CD14-positive monocyte (primary cell): Measurements from ENCODE around the gene NEIL1. TPM values are rescaled to one million over a fixed set of nuclear protein-coding genes. Genes with fewer than 3 reads are reported as not detected.
A peak's percentile ranks its signal among the peaks of the same experiment; 100 is the strongest.
"Not testable (repeated sequence)": the region's sequence is repeated elsewhere in the genome, so short reads cannot be mapped to it uniquely, and the experiment has no call there.

Source experiments
- DNase-seq, 3 donors: peaks; one replicate each; pipeline ENCODE4 v3.0.0-alpha.2; 2011 to 2022
- H2AFZ ChIP-seq: 2 replicates; pipeline ENCODE4 v1.6.0; 2012; ENCODE audit warnings: mild to moderate bottlenecking, low read depth, low read length, inconsistent platforms; ENCODE audit not compliant: insufficient read depth, poor library complexity, severe bottlenecking
- H3K27ac ChIP-seq, 2 donors: 1 replicate in 1 of 2; 2 replicates in 1 of 2; pipeline ENCODE4 v1.5.1; 2012 to 2013; ENCODE audit warnings: low read length in 2 of 2, control low read depth in 1 of 2, inconsistent platforms in 1 of 2, low read depth in 1 of 2, mild to moderate bottlenecking in 1 of 2
- H3K27me3 ChIP-seq, 2 donors: one replicate each; pipeline versions ENCODE4 v1.6.0 to v1.6.1; 2011 to 2013; ENCODE audit warnings: low read length in 2 of 2; ENCODE audit not compliant: control insufficient read depth in 2 of 2, insufficient read depth in 2 of 2
- H3K36me3 ChIP-seq, 2 donors: replicated peaks in 1 of 2; 1 replicate in 1 of 2; 2 replicates in 1 of 2; pipeline versions ENCODE4 v1.5.1 to v1.6.1; 2012 to 2013; ENCODE audit warnings: low read length in 2 of 2, control low read depth in 1 of 2, inconsistent platforms in 1 of 2, mild to moderate bottlenecking in 1 of 2; ENCODE audit not compliant: insufficient read depth in 2 of 2, control insufficient read depth in 1 of 2
- H3K4me1 ChIP-seq, 2 donors: 1 replicate in 1 of 2; 2 replicates in 1 of 2; pipeline versions ENCODE4 v1.5.1 to v1.6.1; 2012 to 2013; ENCODE audit warnings: low read length in 2 of 2, control low read depth in 1 of 2, inconsistent platforms in 1 of 2, mild to moderate bottlenecking in 1 of 2, moderate library complexity in 1 of 2; ENCODE audit not compliant: insufficient read depth in 2 of 2, control insufficient read depth in 1 of 2
- H3K4me2 ChIP-seq: replicated peaks from 2 replicates; pipeline ENCODE3; 2012; ENCODE audit warnings: low read length, moderate library complexity, mild to moderate bottlenecking; ENCODE audit not compliant: poor library complexity, severe bottlenecking; ENCODE audit errors: extremely low read depth
- H3K4me3 ChIP-seq, 3 experiments: fragments of 200-600 bp in 1 of 3; sonication (generic) in 1 of 3; replicated peaks in 1 of 3; 1 replicate in 2 of 3; 2 replicates in 1 of 3; pipeline ENCODE4 v1.5.1; 2011 to 2013; ENCODE audit warnings: low read length in 3 of 3, mild to moderate bottlenecking in 3 of 3, control low read depth in 2 of 3, low read depth in 2 of 3, inconsistent platforms in 1 of 3, moderate library complexity in 1 of 3
- H3K79me2 ChIP-seq: 2 replicates; pipeline ENCODE4 v1.6.0; 2012; ENCODE audit warnings: mild to moderate bottlenecking, control low read depth, inconsistent platforms, low read length, moderate library complexity; ENCODE audit not compliant: insufficient read depth
- H3K9ac ChIP-seq: 2 replicates; pipeline ENCODE4 v1.6.0; 2017; ENCODE audit warnings: low read length, mild to moderate bottlenecking; ENCODE audit not compliant: insufficient read depth, poor library complexity, severe bottlenecking
- H3K9me3 ChIP-seq, 2 donors: replicated peaks in 1 of 2; 1 replicate in 1 of 2; 2 replicates in 1 of 2; pipeline versions ENCODE4 v1.5.1 to v1.6.1; 2012 to 2013; ENCODE audit warnings: low read length in 2 of 2, control low read depth in 1 of 2; ENCODE audit not compliant: control insufficient read depth in 1 of 2, insufficient read depth in 1 of 2
- H4K20me1 ChIP-seq: 2 replicates; pipeline ENCODE4 v1.6.0; 2012; ENCODE audit warnings: mild to moderate bottlenecking, low read length, control low read depth, moderate library complexity; ENCODE audit not compliant: insufficient read depth
- H3K27ac Mint-ChIP-seq, 7 donors: one replicate each; pipeline ENCODE4 v1.8.0; 2020; ENCODE audit warnings: mild to moderate bottlenecking in 7 of 7, mixed read lengths in 7 of 7, moderate library complexity in 6 of 7, inconsistent platforms in 2 of 7
- H3K27me3 Mint-ChIP-seq, 3 donors: one replicate each; pipeline ENCODE4 v1.8.0; 2021 to 2022; ENCODE audit warnings: low read depth in 3 of 3, mild to moderate bottlenecking in 3 of 3, mixed read lengths in 3 of 3, moderate library complexity in 3 of 3, inconsistent platforms in 1 of 3
- H3K36me3 Mint-ChIP-seq, 2 donors: one replicate each; pipeline ENCODE4 v1.8.0; 2020; ENCODE audit warnings: mixed read lengths in 2 of 2, inconsistent platforms in 1 of 2, mild to moderate bottlenecking in 1 of 2
- H3K4me1 Mint-ChIP-seq: one replicate; pipeline ENCODE4 v1.8.0; 2020; ENCODE audit warnings: mild to moderate bottlenecking, mixed read lengths
- H3K4me3 Mint-ChIP-seq, 2 donors: one replicate each; pipeline ENCODE4 v1.8.0; 2020; ENCODE audit warnings: mild to moderate bottlenecking in 2 of 2, mixed read lengths in 2 of 2, moderate library complexity in 1 of 2
- H3K9me3 Mint-ChIP-seq, 7 donors: one replicate each; pipeline ENCODE4 v1.8.0; 2020 to 2022; ENCODE audit warnings: mixed read lengths in 7 of 7, mild to moderate bottlenecking in 6 of 7, moderate library complexity in 6 of 7, inconsistent platforms in 2 of 7
- WGBS: methylation state at CpG from one replicate; pipeline ENCODE4 v1.1.5; 2013; ENCODE audit warnings: missing lambda C conversion rate; ENCODE audit not compliant: insufficient coverage; 5-methylcytosine and 5-hydroxymethylcytosine counted together
- intact Hi-C, 2 donors: fragments of 100-400 bp; cut with micrococcal nuclease; formaldehyde crosslinking; loops; one replicate each; pipeline versions ENCODE4 v1.15.0 to v1.15.1; 2023
- polyA plus RNA-seq, 3 donors: library from polyadenylated mRNA; depleted of rRNA in 1 of 3; unstranded in 2 of 3; stranded (reverse) in 1 of 3; fragments of 300-500 nt in 2 of 3; fragments of >200 nt in 1 of 3; fragmentation: Illumina TruSeq in 2 of 3; gene quantifications; 1 replicate in 2 of 3; 2 replicates in 1 of 3; pipeline ENCODE4 v1.2.3, GENCODE V29; 2012 to 2021
- TF ChIP-seq, protein P1 (sequence below): fragments of 200-600 bp; IDR thresholded peaks from one replicate; pipeline ENCODE4 v1.8.0; 2022; ENCODE audit warnings: antibody characterized with exemption, mild to moderate bottlenecking

NEIL1 gene
- polyA plus RNA-seq, 3 donors, result 0.52 to 6.7 (median 0.53) TPM

DNA sequence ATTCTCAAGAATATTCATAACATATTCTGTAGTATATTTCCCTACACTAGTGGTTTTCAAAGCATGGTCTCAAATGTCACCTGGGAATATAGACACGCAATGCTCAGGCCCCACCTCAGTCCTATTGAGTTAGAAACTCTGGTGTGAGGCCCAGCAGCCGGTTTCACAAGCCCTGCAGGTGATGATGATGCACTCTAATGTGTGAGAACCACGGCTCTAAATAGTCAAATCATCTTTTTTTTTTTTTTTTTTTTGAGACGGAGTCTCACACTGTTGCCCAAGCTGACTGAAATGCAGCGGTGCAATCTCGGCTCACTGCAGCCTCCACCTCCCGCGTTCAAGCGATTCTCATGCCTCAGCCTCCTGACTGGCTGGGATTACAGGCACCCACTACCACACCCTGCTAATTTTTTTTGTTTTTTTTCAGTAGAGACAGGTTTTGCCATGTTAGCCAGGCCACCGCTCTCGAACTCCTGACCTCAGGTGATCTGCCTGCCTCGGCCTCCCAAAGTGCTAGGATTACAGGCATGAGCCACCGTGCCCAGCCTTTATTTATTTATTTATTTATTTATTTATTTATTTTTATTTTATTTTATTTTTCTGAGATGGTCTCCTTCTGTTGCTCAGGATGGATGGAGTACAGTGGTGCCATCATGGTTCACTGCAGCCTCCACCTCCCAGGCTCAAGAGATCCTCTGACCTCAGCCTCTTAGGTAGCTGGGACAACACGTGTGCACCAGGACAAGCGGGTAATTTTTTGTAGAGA, 13.0 kb upstream of the NEIL1 start:
- H3K4me3 Mint-ChIP-seq, H3K9me3 Mint-ChIP-seq, H3K36me3 Mint-ChIP-seq, intact Hi-C loops, H3K27ac ChIP-seq, H3K4me3 ChIP-seq, H3K27ac Mint-ChIP-seq, H3K36me3 ChIP-seq, DNase-seq, H3K9me3 ChIP-seq, H3K27me3 ChIP-seq, H4K20me1 ChIP-seq, H3K27me3 Mint-ChIP-seq, H3K79me2 ChIP-seq, H3K4me2 ChIP-seq, H2AFZ ChIP-seq, H3K9ac ChIP-seq: not testable (repeated sequence)
- H3K4me1 Mint-ChIP-seq, result peaks cover 22% of the 10 kb centered on the region
- H3K4me1 ChIP-seq, result peaks cover 12 to 16% of the 10 kb centered on the region in 2 donors
- 90% methylated on average over 8 of the region's 15 CpGs for WGBS

DNA sequence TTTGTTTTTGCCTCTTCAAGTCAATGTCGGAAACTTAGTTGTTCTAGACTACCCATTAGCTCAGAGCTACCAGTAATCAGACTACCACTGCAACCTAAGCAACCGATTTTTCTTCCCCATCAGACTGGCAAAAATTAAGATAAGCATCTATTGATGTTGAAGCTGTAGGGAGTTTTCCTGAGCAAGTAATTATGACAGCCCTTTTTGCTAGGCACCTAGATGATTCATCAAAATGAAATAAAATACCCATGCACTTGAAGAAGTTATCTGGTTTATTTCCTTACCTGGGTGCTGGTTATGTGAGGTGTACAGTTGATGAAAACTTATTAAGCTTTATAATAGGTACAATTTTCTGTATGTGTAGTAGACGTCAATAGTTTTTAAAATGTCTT, 11.5 kb upstream of the NEIL1 start:
- H2AFZ ChIP-seq, result peak overlapping the region; percentile 97
- no peaks in the 10 kb centered on the region for H4K20me1 ChIP-seq
- Mint-ChIP-seq H3K27ac (no peak overlapping the region), H3K4me3 (peak overlapping the region; percentile 97 to 99), H3K36me3 (peaks cover 9 to 12% of the 10 kb centered on the region in 2 donors), H3K9me3 (no peaks in the 10 kb centered on the region), H3K4me1 (peaks cover 22% of the 10 kb centered on the region), H3K27me3 (peaks cover 0 to 4% (median 3%) of the 10 kb centered on the region in 3 donors)
- H3K9me3 ChIP-seq, result no peaks in the 10 kb centered on the region
- H3K4me3 ChIP-seq, result peak overlapping the region in 2 of 3 experiments; percentile 88 to 89
- peak overlapping the region; percentile 91 for H3K4me2 ChIP-seq
- H3K79me2 ChIP-seq, result peaks cover 4% of the 10 kb centered on the region
- intact Hi-C loops, result no loop called here
- DNase-seq, result no peak
- peaks cover 12 to 16% of the 10 kb centered on the region in 2 donors for H3K4me1 ChIP-seq
- peaks cover 0 to 4% of the 10 kb centered on the region in 2 donors for H3K36me3 ChIP-seq
- no peaks in the 10 kb centered on the region for H3K27me3 ChIP-seq
- H3K9ac ChIP-seq, result peak overlapping the region; percentile 77
- H3K27ac ChIP-seq, result no peak overlapping the region
- TF ChIP-seq, protein P1, sequence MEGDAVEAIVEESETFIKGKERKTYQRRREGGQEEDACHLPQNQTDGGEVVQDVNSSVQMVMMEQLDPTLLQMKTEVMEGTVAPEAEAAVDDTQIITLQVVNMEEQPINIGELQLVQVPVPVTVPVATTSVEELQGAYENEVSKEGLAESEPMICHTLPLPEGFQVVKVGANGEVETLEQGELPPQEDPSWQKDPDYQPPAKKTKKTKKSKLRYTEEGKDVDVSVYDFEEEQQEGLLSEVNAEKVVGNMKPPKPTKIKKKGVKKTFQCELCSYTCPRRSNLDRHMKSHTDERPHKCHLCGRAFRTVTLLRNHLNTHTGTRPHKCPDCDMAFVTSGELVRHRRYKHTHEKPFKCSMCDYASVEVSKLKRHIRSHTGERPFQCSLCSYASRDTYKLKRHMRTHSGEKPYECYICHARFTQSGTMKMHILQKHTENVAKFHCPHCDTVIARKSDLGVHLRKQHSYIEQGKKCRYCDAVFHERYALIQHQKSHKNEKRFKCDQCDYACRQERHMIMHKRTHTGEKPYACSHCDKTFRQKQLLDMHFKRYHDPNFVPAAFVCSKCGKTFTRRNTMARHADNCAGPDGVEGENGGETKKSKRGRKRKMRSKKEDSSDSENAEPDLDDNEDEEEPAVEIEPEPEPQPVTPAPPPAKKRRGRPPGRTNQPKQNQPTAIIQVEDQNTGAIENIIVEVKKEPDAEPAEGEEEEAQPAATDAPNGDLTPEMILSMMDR, result no peak
- WGBS, result no CpG with 5 or more reads among the region's 3 CpGs
